SK-N-SH (cell line): ENCODE results near the gene SLC17A7. TPM values are rescaled to one million over a fixed set of nuclear protein-coding genes. Genes with fewer than 3 reads are reported as not detected.

Source experiments
- CTCF ChIA-PET: fragments of 300-600, 350-600 bp; formaldehyde crosslinking; extraction: SDS; loops from one replicate; lab custom pipeline; 2021; lab: Yijun Ruan, JAX
- POLR2A ChIA-PET: fragments of 350-600 bp; sonication (Branson Sonifier 250); formaldehyde crosslinking; extraction: SDS; loops from one replicate; lab custom pipeline; 2020; ENCODE audit warnings: antibody characterized with exemption, inconsistent platforms; lab: Yijun Ruan, JAX
- DNase-seq: peaks from one replicate; pipeline ENCODE4 v3.0.0; 2012
- H2AFZ ChIP-seq: fragments of 200-600 bp; sonication (generic); 2 replicates; pipeline ENCODE4 v1.8.1; 2016; ENCODE audit warnings: antibody characterized with exemption, mild to moderate bottlenecking, low read depth
- H3F3A ChIP-seq: fragments of 200-600 bp; sonication (generic); replicated peaks from 2 replicates; pipeline ENCODE3; 2016; ENCODE audit warnings: antibody characterized with exemption, mild to moderate bottlenecking; ENCODE audit not compliant: insufficient read depth
- H3K27ac ChIP-seq, 2 experiments: fragments of 200-500 bp in 1 of 2; fragments of 200-600 bp in 1 of 2; sonication (Bioruptor generic) in 1 of 2; sonication (generic), shearing (Covaris generic) in 1 of 2; 2 replicates each; pipeline versions ENCODE4 v1.5.1 to v1.6.1; 2014 to 2016; ENCODE audit warnings: low read depth in 2 of 2, inconsistent platforms in 1 of 2, low read length in 1 of 2, mild to moderate bottlenecking in 1 of 2, mixed read lengths in 1 of 2
- H3K27me3 ChIP-seq: fragments of 200-600 bp; sonication (generic), shearing (Covaris generic); 2 replicates; pipeline ENCODE4 v1.6.1; 2016; ENCODE audit warnings: mixed run types; ENCODE audit not compliant: insufficient read depth
- H3K36me3 ChIP-seq, 2 experiments: fragments of 200-500 bp in 1 of 2; fragments of 200-600 bp in 1 of 2; sonication (Bioruptor generic) in 1 of 2; sonication (generic) in 1 of 2; replicated peaks in 1 of 2; 2 replicates each; pipeline versions ENCODE3 to v1.5.1; 2014 to 2016; ENCODE audit warnings: low read length in 1 of 2, mild to moderate bottlenecking in 1 of 2; ENCODE audit not compliant: insufficient read depth in 2 of 2, control insufficient read depth in 1 of 2
- H3K4me1 ChIP-seq, 2 experiments: fragments of 200-500 bp in 1 of 2; fragments of 200-600 bp in 1 of 2; sonication (Bioruptor generic) in 1 of 2; sonication (generic), shearing (Covaris generic) in 1 of 2; 2 replicates each; pipeline versions ENCODE4 v1.5.1 to v1.6.1; 2014 to 2016; ENCODE audit warnings: low read depth in 1 of 2, low read length in 1 of 2, mixed run types in 1 of 2; ENCODE audit not compliant: insufficient read depth in 2 of 2, control insufficient read depth in 1 of 2
- H3K4me2 ChIP-seq: fragments of 200-600 bp; sonication (generic), shearing (Covaris generic); 2 replicates; pipeline ENCODE4 v1.6.1; 2017; ENCODE audit warnings: mixed run types
- H3K4me3 ChIP-seq, 2 experiments: fragments of 200-500 bp in 1 of 2; fragments of 200-600 bp in 1 of 2; sonication (Bioruptor generic) in 1 of 2; sonication (generic), shearing (Covaris generic) in 1 of 2; 2 replicates each; pipeline versions ENCODE4 v1.5.1 to v1.8.1; 2014 to 2016; ENCODE audit warnings: low read depth in 2 of 2, inconsistent platforms in 1 of 2, low read length in 1 of 2, mild to moderate bottlenecking in 1 of 2, mixed read lengths in 1 of 2, moderate library complexity in 1 of 2
- H3K79me2 ChIP-seq: fragments of 200-600 bp; sonication (generic); 2 replicates; pipeline ENCODE4 v1.8.1; 2017; ENCODE audit warnings: mild to moderate bottlenecking; ENCODE audit not compliant: insufficient read depth
- H3K9ac ChIP-seq: fragments of 200-600 bp; sonication (generic); 2 replicates; pipeline ENCODE4 v1.6.1; 2017; ENCODE audit warnings: mixed run types
- H3K9me2 ChIP-seq: fragments of 200-600 bp; sonication (generic); 2 replicates; pipeline ENCODE4 v1.6.1; 2017; ENCODE audit warnings: mixed run types
- H3K9me3 ChIP-seq: fragments of 200-600 bp; sonication (generic); 2 replicates; pipeline ENCODE4 v1.6.1; 2017; ENCODE audit warnings: mixed run types, mild to moderate bottlenecking, moderate library complexity
- H4K20me1 ChIP-seq: fragments of 200-600 bp; sonication (generic); 2 replicates; pipeline ENCODE4 v1.6.1; 2017; ENCODE audit warnings: mild to moderate bottlenecking, mixed run types; ENCODE audit not compliant: insufficient read depth
- CHD2 ChIP-seq: fragments of 150-350 bp; IDR thresholded peaks from 2 replicates; pipeline ENCODE4 v1.6.1; 2018; ENCODE audit warnings: low read length; ENCODE audit not compliant: partially characterized antibody
- ELF1 ChIP-seq: IDR thresholded peaks from 2 replicates; pipeline ENCODE4 v1.4.0; 2012
- FOSL2 ChIP-seq: IDR thresholded peaks from 2 replicates; pipeline ENCODE4 v1.4.0; 2012; ENCODE audit warnings: low read depth, mild to moderate bottlenecking, moderate library complexity, borderline replicate concordance
- GABPA ChIP-seq: IDR thresholded peaks from 2 replicates; pipeline ENCODE4 v1.4.0; 2012; ENCODE audit warnings: low read depth, mild to moderate bottlenecking
- JUND ChIP-seq: IDR thresholded peaks from 2 replicates; pipeline ENCODE4 v1.4.0; 2012
- MXI1 ChIP-seq: IDR thresholded peaks from 2 replicates; pipeline ENCODE4 v1.6.1; 2012; ENCODE audit warnings: mild to moderate bottlenecking, low read depth, low read length, improper control_type of control experiment
- NFIC ChIP-seq: IDR thresholded peaks from 2 replicates; pipeline ENCODE4 v1.4.0; 2012; ENCODE audit warnings: borderline replicate concordance
- NRF1 ChIP-seq: IDR thresholded peaks from 2 replicates; pipeline ENCODE4 v1.6.1; 2012; ENCODE audit warnings: low read depth, mild to moderate bottlenecking, low read length
- POLR2AphosphoS5 ChIP-seq: IDR thresholded peaks from 2 replicates; pipeline ENCODE4 v1.6.1; 2012; ENCODE audit warnings: low read depth, low read length
- RFX5 ChIP-seq: IDR thresholded peaks from 2 replicates; pipeline ENCODE4 v1.6.1; 2012; ENCODE audit warnings: mild to moderate bottlenecking, improper control_type of control experiment, low read length
- SIN3A ChIP-seq: IDR thresholded peaks from 2 replicates; pipeline ENCODE4 v1.6.1; 2012; ENCODE audit warnings: low read depth, mild to moderate bottlenecking, low read length, moderate library complexity, borderline replicate concordance
- TEAD4 ChIP-seq: IDR thresholded peaks from 2 replicates; pipeline ENCODE4 v1.4.0; 2012; ENCODE audit warnings: mild to moderate bottlenecking, borderline replicate concordance; ENCODE audit not compliant: insufficient read depth
- WGBS: methylation state at CpG from one replicate; pipeline ENCODE4 v1.1.6; 2017; ENCODE audit warnings: low lambda C conversion rate; 5-methylcytosine and 5-hydroxymethylcytosine counted together
- polyA plus RNA-seq, 3 experiments: library from polyadenylated mRNA; depleted of rRNA; stranded (reverse); fragments of >200 nt; gene quantifications; 2 replicates each; pipeline ENCODE4 v1.2.3, GENCODE V29; 2012
- TF ChIP-seq, protein P1 (sequence below): IDR thresholded peaks from 2 replicates; pipeline ENCODE4 v1.4.0; 2012; ENCODE audit warnings: low read depth, borderline replicate concordance
- TF ChIP-seq, protein P2 (sequence below): IDR thresholded peaks from 2 replicates; pipeline ENCODE4 v1.4.0; 2012; ENCODE audit warnings: low read depth
- TF ChIP-seq, protein P3 (sequence below): IDR thresholded peaks from 2 replicates; pipeline ENCODE4 v1.4.0; 2012; ENCODE audit warnings: low read depth, borderline replicate concordance
- TF ChIP-seq, protein P4 (sequence below): fragments of 150-350 bp; IDR thresholded peaks from 2 replicates; pipeline ENCODE4 v1.6.1; 2017; ENCODE audit warnings: antibody characterized with exemption, low read length, low read depth, borderline replicate concordance
- TF ChIP-seq, protein P5 (sequence below): fragments of 200-600 bp; sonication (generic); IDR thresholded peaks from 2 replicates; pipeline ENCODE4 v1.6.1; 2017; ENCODE audit warnings: antibody characterized with exemption, mild to moderate bottlenecking, moderate library complexity

SLC17A7 gene
- polyA plus RNA-seq, 1 of the 3 experiments (the other 2 are of a cell fraction): 0.59 TPM

DNA sequence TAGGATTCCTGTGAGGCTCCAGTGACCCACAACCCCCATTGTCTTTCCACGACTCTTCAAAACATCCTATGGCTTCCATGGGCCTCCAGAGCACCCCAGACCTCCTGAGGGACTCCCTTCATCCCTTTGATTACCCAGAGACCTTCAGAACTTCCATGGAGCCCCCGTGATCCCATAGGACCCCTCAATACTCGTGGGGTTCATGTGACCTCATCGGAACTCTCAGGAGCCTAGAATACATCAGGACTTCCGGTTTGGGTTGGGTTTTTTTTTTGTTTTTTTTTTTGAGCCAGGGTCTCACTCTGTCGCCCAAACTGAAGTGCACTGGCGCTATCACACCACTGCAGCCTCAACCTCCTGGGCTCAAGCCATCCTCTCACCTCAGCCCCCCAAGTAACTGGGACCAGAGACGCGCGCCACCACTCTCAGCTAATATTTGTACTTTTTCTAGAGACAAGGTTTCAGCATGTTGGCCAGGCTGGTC, 12.5 kb upstream of the SLC17A7 start:
- Histone ChIP-seq H2AFZ (peak overlapping the region; percentile 83), H3K27me3 (no peaks in the 10 kb centered on the region), H3F3A (peaks cover 25% of the 10 kb centered on the region), H3K9me2 (no peaks in the 10 kb centered on the region), H4K20me1 (no peaks in the 10 kb centered on the region), H3K9me3 (no peaks in the 10 kb centered on the region), H3K4me1 (peaks cover 0 to 18% of the 10 kb centered on the region in 2 experiments; a peak in 2 of 4 replicates), H3K36me3 (peaks cover 4 to 9% of the 10 kb centered on the region in 2 experiments), H3K4me2 (peak overlapping the region; percentile 97), H3K9ac (peak overlapping the region; percentile 97), H3K4me3 (peak overlapping the region; percentile 61 to 77), H3K79me2 (peaks cover 45% of the 10 kb centered on the region), H3K27ac (peak overlapping the region; percentile 92 to 95)
- TF ChIP-seq, protein P1, sequence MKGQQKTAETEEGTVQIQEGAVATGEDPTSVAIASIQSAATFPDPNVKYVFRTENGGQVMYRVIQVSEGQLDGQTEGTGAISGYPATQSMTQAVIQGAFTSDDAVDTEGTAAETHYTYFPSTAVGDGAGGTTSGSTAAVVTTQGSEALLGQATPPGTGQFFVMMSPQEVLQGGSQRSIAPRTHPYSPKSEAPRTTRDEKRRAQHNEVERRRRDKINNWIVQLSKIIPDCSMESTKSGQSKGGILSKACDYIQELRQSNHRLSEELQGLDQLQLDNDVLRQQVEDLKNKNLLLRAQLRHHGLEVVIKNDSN: no peak
- TF ChIP-seq NRF1 (no peak), RFX5 (peak; percentile 5; the same call in 1 of the 2 replicates), TEAD4 (no peak), GABPA (no peak; the same call in 1 of the 2 replicates)
- no peak for DNase-seq
- WGBS: 34% methylated on average over 10 of the region's 10 CpGs
- ChIA-PET POLR2A (interaction anchor here (1.0 to 2.6 kb wide), 4 partner anchors 25 to 82 kb away, joined by 3 to 14 read pairs (median 4); partner anchors contain the start of gene RPS11), CTCF (interaction anchor here (0.6 to 1.0 kb wide), 3 partner anchors 8 to 64 kb away, joined by 3 to 4 read pairs (median 3); no protein-coding TSS in a partner anchor)

DNA sequence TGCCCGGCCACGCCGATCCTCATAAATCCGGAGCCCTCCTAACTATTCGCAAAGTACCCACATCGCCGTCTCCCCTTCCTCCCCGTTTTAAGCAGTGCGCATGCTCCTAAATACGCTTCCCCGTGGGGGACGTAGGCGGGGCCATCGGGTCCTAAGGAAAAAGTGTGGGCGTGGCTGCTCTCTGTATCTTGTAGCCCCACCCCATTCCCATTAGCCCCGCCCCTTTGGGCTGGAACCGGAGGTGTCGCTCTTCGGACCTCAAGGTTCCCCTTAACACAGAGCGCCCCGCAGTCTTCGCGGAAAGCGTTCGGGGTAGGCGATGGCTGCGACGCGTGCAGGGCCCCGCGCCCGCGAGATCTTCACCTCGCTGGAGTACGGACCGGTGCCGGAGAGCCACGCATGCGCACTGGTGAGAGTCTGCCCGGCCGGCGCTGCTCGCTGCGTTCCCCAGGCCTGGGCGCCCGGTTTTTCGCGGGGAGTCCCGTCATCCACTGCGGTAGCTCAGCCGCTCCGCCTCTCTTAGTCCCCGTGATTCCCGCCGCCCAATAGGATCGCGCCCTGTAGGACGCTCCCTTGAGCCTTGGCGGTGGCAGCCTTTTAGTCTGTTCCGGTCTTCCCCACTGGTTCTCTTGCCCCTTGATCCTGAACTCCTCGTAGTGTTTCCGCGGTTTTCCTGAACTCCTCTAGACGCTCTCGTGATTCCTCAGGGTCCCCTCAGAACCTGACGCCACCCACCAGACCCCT, 11.9 kb upstream of the SLC17A7 start, which contains the start of gene ALDH16A1:
ALDH16A1 (plus strand) TSS at position 213 of the 744 bp plus-strand sequence; CDS start at position 320, 107 bp downstream.
- Histone ChIP-seq H2AFZ (peak within 1 kb of the TSS; percentile 93), H3K4me1 (peaks cover 0 to 16% of the 10 kb centered on the region in 2 experiments; a peak in 2 of 4 replicates), H3K9me3 (no peaks in the 10 kb centered on the region), H3F3A (peaks cover 29% of the 10 kb centered on the region), H3K9ac (peak within 1 kb of the TSS; percentile 97), H3K79me2 (peaks cover 50% of the 10 kb centered on the region), H3K4me3 (peak within 1 kb of the TSS; percentile 61 to 77), H3K4me2 (peak within 1 kb of the TSS; percentile 97), H3K36me3 (peaks cover 9 to 12% of the 10 kb centered on the region in 2 experiments), H3K9me2 (no peaks in the 10 kb centered on the region), H3K27ac (peak within 1 kb of the TSS; percentile 93 to 95), H4K20me1 (no peaks in the 10 kb centered on the region), H3K27me3 (no peaks in the 10 kb centered on the region)
- under 1% methylated on average over 36 of the region's 66 CpGs for WGBS
- TF ChIP-seq SIN3A: 0 out of 2 replicates have a peak, but pooled peaks have one; percentile 79
- TF ChIP-seq, protein P2, sequence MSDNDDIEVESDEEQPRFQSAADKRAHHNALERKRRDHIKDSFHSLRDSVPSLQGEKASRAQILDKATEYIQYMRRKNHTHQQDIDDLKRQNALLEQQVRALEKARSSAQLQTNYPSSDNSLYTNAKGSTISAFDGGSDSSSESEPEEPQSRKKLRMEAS: peak; percentile 64
- TF ChIP-seq MXI1: peak; percentile 52; the same call in 1 of the 2 replicates
- TF ChIP-seq JUND: no peak
- TF ChIP-seq POLR2AphosphoS5: peak; percentile 98
- TF ChIP-seq, protein P3, sequence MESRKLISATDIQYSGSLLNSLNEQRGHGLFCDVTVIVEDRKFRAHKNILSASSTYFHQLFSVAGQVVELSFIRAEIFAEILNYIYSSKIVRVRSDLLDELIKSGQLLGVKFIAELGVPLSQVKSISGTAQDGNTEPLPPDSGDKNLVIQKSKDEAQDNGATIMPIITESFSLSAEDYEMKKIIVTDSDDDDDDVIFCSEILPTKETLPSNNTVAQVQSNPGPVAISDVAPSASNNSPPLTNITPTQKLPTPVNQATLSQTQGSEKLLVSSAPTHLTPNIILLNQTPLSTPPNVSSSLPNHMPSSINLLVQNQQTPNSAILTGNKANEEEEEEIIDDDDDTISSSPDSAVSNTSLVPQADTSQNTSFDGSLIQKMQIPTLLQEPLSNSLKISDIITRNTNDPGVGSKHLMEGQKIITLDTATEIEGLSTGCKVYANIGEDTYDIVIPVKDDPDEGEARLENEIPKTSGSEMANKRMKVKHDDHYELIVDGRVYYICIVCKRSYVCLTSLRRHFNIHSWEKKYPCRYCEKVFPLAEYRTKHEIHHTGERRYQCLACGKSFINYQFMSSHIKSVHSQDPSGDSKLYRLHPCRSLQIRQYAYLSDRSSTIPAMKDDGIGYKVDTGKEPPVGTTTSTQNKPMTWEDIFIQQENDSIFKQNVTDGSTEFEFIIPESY: peak; percentile 84; the same call in 1 of the 2 replicates
- TF ChIP-seq NFIC: no peak
- TF ChIP-seq, protein P1: peak; percentile 93
- TF ChIP-seq, protein P4, sequence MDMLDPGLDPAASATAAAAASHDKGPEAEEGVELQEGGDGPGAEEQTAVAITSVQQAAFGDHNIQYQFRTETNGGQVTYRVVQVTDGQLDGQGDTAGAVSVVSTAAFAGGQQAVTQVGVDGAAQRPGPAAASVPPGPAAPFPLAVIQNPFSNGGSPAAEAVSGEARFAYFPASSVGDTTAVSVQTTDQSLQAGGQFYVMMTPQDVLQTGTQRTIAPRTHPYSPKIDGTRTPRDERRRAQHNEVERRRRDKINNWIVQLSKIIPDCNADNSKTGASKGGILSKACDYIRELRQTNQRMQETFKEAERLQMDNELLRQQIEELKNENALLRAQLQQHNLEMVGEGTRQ: peak; percentile 69
- peak; percentile 51; the same call in 1 of the 2 replicates for TF ChIP-seq RFX5
- peak; percentile 84 for TF ChIP-seq NRF1
- no peak for TF ChIP-seq FOSL2
- TF ChIP-seq, protein P5, sequence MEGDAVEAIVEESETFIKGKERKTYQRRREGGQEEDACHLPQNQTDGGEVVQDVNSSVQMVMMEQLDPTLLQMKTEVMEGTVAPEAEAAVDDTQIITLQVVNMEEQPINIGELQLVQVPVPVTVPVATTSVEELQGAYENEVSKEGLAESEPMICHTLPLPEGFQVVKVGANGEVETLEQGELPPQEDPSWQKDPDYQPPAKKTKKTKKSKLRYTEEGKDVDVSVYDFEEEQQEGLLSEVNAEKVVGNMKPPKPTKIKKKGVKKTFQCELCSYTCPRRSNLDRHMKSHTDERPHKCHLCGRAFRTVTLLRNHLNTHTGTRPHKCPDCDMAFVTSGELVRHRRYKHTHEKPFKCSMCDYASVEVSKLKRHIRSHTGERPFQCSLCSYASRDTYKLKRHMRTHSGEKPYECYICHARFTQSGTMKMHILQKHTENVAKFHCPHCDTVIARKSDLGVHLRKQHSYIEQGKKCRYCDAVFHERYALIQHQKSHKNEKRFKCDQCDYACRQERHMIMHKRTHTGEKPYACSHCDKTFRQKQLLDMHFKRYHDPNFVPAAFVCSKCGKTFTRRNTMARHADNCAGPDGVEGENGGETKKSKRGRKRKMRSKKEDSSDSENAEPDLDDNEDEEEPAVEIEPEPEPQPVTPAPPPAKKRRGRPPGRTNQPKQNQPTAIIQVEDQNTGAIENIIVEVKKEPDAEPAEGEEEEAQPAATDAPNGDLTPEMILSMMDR: no peak
- TF ChIP-seq GABPA: peak; percentile 58
- TF ChIP-seq CHD2: peak; percentile 89
- peak; percentile 72 for TF ChIP-seq ELF1
- DNase-seq: peak; percentile 94
- CTCF ChIA-PET: interaction anchor here (0.6 to 1.3 kb wide), 4 partner anchors 20 to 64 kb away, joined by 3 to 4 read pairs (median 4); partner anchors contain the start of gene FLT3LG
- POLR2A ChIA-PET: interaction anchor here (0.6 to 2.6 kb wide), 6 partner anchors 15 to 325 kb away, joined by 3 to 14 read pairs (median 4); partner anchors contain the start of gene RPS11
